Glomerular endothelial cell (primary cell): ENCODE measurements around the gene SLC66A2. TPM values are rescaled to one million over a fixed set of nuclear protein-coding genes. Genes with fewer than 3 reads are reported as not detected.

Source experiments
- DNase-seq: peaks from one replicate; pipeline ENCODE4 v3.0.0-alpha.2; 2011; ENCODE audit warnings: low read depth, low spot score; ENCODE audit errors: extremely low read depth
- total RNA-seq: library from RNA; depleted of rRNA; stranded (reverse); fragments of >200 nt; gene quantifications from 2 replicates; pipeline ENCODE4 v1.2.3, GENCODE V29; 2015

Gene SLC66A2
- total RNA-seq, 1 donor from 2014 or later, result 40.7 TPM

- DNase-seq, result no peak
Measured at GRCh38 chr18:79921984-79922965, 29.2 kb downstream of the SLC66A2 start.

GRCh38 chr18:79919089-79919488 lies 32.4 kb downstream of the SLC66A2 start:
- DNase-seq, result no peak

- no peak for DNase-seq
Measured at GRCh38 chr18:79918615-79919011, 32.8 kb downstream of the SLC66A2 start.

GRCh38 chr18:79917853-79918614 lies 33.4 kb downstream of the SLC66A2 start:
- no peak for DNase-seq

- no peak for DNase-seq
Measured at GRCh38 chr18:79917169-79917852, 34.1 kb downstream of the SLC66A2 start.

- DNase-seq, result no peak
Measured at GRCh38 chr18:79916546-79917168, 34.8 kb downstream of the SLC66A2 start.

GRCh38 chr18:79916128-79916494 lies 35.3 kb downstream of the SLC66A2 start:
- no peak for DNase-seq

- no peak for DNase-seq
Measured at GRCh38 chr18:79915161-79916127, 36.0 kb downstream of the SLC66A2 start.

GRCh38 chr18:79914614-79915160 lies 36.8 kb downstream of the SLC66A2 start:
- DNase-seq, result no peak

- DNase-seq, result no peak
Measured at GRCh38 chr18:79912994-79913831, 38.2 kb downstream of the SLC66A2 start.

- no peak for DNase-seq
Measured at GRCh38 chr18:79912409-79912991, 39.0 kb downstream of the SLC66A2 start.

GRCh38 chr18:79911344-79912270 lies 39.8 kb downstream of the SLC66A2 start:
- no peak for DNase-seq

GRCh38 chr18:79910563-79911343 lies 40.7 kb downstream of the SLC66A2 start:
- DNase-seq, result no peak

- no peak for DNase-seq
Measured at GRCh38 chr18:79906706-79907105, 44.7 kb downstream of the SLC66A2 start.

GRCh38 chr18:79905993-79906392 lies 45.5 kb downstream of the SLC66A2 start:
- no peak for DNase-seq

- DNase-seq, result no peak
Measured at GRCh38 chr18:79905389-79905911, 46.0 kb downstream of the SLC66A2 start.
